ENCODE results near the gene ACACB.

DNA sequence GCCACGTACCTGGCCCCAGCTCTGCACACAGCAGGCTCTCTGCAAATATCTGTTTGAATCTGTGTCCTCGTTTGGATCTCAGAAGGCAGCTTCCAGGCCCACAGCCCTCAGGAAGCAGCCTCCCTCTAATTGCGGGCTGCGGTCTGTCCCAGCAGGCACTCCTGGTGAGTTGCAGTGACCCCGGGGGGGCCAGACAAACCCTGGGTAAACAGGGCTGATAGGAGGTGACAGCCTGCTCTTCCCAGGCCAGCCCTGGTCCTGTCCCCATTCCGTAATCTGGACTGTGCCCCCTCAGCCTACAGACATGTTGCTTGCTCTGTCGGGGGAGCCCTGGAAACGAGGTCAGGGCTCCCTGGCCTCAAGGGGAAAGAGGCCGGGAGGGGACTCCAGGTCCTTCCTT, 190.7 kb downstream of the ACACB start:
- no peak for TF ChIP-seq POLR2A (IDR thresholded peaks at IDR 0.05; ENCODE audit: low read depth, low read length)
- no peak for TF ChIP-seq POLR2AphosphoS5 (IDR thresholded peaks at IDR 0.05; ENCODE audit: low read depth, low read length)
